Measurements from ENCODE around the gene PDE4B.

- TF ChIP-seq CTCF (IDR thresholded peaks at IDR 0.05 in 2 of 3, conservative IDR thresholded peaks at IDR 0.05 in 1 of 3; ENCODE audit: insufficient read depth in 2 of 3, low read depth in 1 of 3, low read length in 3 of 3) (no peak), RBBP5 (IDR thresholded peaks at IDR 0.05; ENCODE audit: borderline replicate concordance, insufficient read depth, low read length, poor library complexity, severe bottlenecking) (no peak), EZH2 (IDR thresholded peaks at IDR 0.05; ENCODE audit: borderline replicate concordance, low read depth, low read length) (no peak), ZNF239 (CRISPR knock-in tag; IDR thresholded peaks at IDR 0.05) (no peak), GTF2F1 (IDR thresholded peaks at IDR 0.05; ENCODE audit: low read depth, low read length) (no peak), POLR2B (IDR thresholded peaks at IDR 0.05; ENCODE audit: low read depth, partially characterized antibody) (no peak), CREM (IDR thresholded peaks at IDR 0.05; ENCODE audit: low read depth) (no peak)
Measured at GRCh38 chr1:66388913-66389312, 596.2 kb downstream of the PDE4B start.
